CD14-positive monocyte (primary cell): ENCODE measurements around the gene ATXN7L1. TPM values are rescaled to one million over a fixed set of nuclear protein-coding genes. Genes with fewer than 3 reads are reported as not detected.
"Not testable (repeated sequence)": the region's sequence is repeated elsewhere in the genome, so short reads cannot be mapped to it uniquely, and the experiment has no call there.

Experiments used
- DNase-seq, 3 donors: peaks; one replicate each; pipeline ENCODE4 v3.0.0-alpha.2; 2011 to 2022
- H2AFZ ChIP-seq: 2 replicates; pipeline ENCODE4 v1.6.0; 2012; ENCODE audit warnings: mild to moderate bottlenecking, low read depth, low read length, inconsistent platforms; ENCODE audit not compliant: insufficient read depth, poor library complexity, severe bottlenecking
- H3K27ac ChIP-seq, 2 donors: 1 replicate in 1 of 2; 2 replicates in 1 of 2; pipeline ENCODE4 v1.5.1; 2012 to 2013; ENCODE audit warnings: low read length in 2 of 2, control low read depth in 1 of 2, inconsistent platforms in 1 of 2, low read depth in 1 of 2, mild to moderate bottlenecking in 1 of 2
- H3K27me3 ChIP-seq, 2 donors: one replicate each; pipeline versions ENCODE4 v1.6.0 to v1.6.1; 2011 to 2013; ENCODE audit warnings: low read length in 2 of 2; ENCODE audit not compliant: control insufficient read depth in 2 of 2, insufficient read depth in 2 of 2
- H3K36me3 ChIP-seq, 2 donors: replicated peaks in 1 of 2; 1 replicate in 1 of 2; 2 replicates in 1 of 2; pipeline versions ENCODE4 v1.5.1 to v1.6.1; 2012 to 2013; ENCODE audit warnings: low read length in 2 of 2, control low read depth in 1 of 2, inconsistent platforms in 1 of 2, mild to moderate bottlenecking in 1 of 2; ENCODE audit not compliant: insufficient read depth in 2 of 2, control insufficient read depth in 1 of 2
- H3K4me1 ChIP-seq, 2 donors: 1 replicate in 1 of 2; 2 replicates in 1 of 2; pipeline versions ENCODE4 v1.5.1 to v1.6.1; 2012 to 2013; ENCODE audit warnings: low read length in 2 of 2, control low read depth in 1 of 2, inconsistent platforms in 1 of 2, mild to moderate bottlenecking in 1 of 2, moderate library complexity in 1 of 2; ENCODE audit not compliant: insufficient read depth in 2 of 2, control insufficient read depth in 1 of 2
- H3K4me2 ChIP-seq: replicated peaks from 2 replicates; pipeline ENCODE3; 2012; ENCODE audit warnings: low read length, moderate library complexity, mild to moderate bottlenecking; ENCODE audit not compliant: poor library complexity, severe bottlenecking; ENCODE audit errors: extremely low read depth
- H3K4me3 ChIP-seq, 3 experiments: fragments of 200-600 bp in 1 of 3; sonication (generic) in 1 of 3; replicated peaks in 1 of 3; 1 replicate in 2 of 3; 2 replicates in 1 of 3; pipeline ENCODE4 v1.5.1; 2011 to 2013; ENCODE audit warnings: low read length in 3 of 3, mild to moderate bottlenecking in 3 of 3, control low read depth in 2 of 3, low read depth in 2 of 3, inconsistent platforms in 1 of 3, moderate library complexity in 1 of 3
- H3K79me2 ChIP-seq: 2 replicates; pipeline ENCODE4 v1.6.0; 2012; ENCODE audit warnings: mild to moderate bottlenecking, control low read depth, inconsistent platforms, low read length, moderate library complexity; ENCODE audit not compliant: insufficient read depth
- H3K9ac ChIP-seq: 2 replicates; pipeline ENCODE4 v1.6.0; 2017; ENCODE audit warnings: low read length, mild to moderate bottlenecking; ENCODE audit not compliant: insufficient read depth, poor library complexity, severe bottlenecking
- H3K9me3 ChIP-seq, 2 donors: replicated peaks in 1 of 2; 1 replicate in 1 of 2; 2 replicates in 1 of 2; pipeline versions ENCODE4 v1.5.1 to v1.6.1; 2012 to 2013; ENCODE audit warnings: low read length in 2 of 2, control low read depth in 1 of 2; ENCODE audit not compliant: control insufficient read depth in 1 of 2, insufficient read depth in 1 of 2
- H4K20me1 ChIP-seq: 2 replicates; pipeline ENCODE4 v1.6.0; 2012; ENCODE audit warnings: mild to moderate bottlenecking, low read length, control low read depth, moderate library complexity; ENCODE audit not compliant: insufficient read depth
- H3K27ac Mint-ChIP-seq, 7 donors: one replicate each; pipeline ENCODE4 v1.8.0; 2020; ENCODE audit warnings: mild to moderate bottlenecking in 7 of 7, mixed read lengths in 7 of 7, moderate library complexity in 6 of 7, inconsistent platforms in 2 of 7
- H3K27me3 Mint-ChIP-seq, 3 donors: one replicate each; pipeline ENCODE4 v1.8.0; 2021 to 2022; ENCODE audit warnings: low read depth in 3 of 3, mild to moderate bottlenecking in 3 of 3, mixed read lengths in 3 of 3, moderate library complexity in 3 of 3, inconsistent platforms in 1 of 3
- H3K36me3 Mint-ChIP-seq, 2 donors: one replicate each; pipeline ENCODE4 v1.8.0; 2020; ENCODE audit warnings: mixed read lengths in 2 of 2, inconsistent platforms in 1 of 2, mild to moderate bottlenecking in 1 of 2
- H3K4me1 Mint-ChIP-seq: one replicate; pipeline ENCODE4 v1.8.0; 2020; ENCODE audit warnings: mild to moderate bottlenecking, mixed read lengths
- H3K4me3 Mint-ChIP-seq, 2 donors: one replicate each; pipeline ENCODE4 v1.8.0; 2020; ENCODE audit warnings: mild to moderate bottlenecking in 2 of 2, mixed read lengths in 2 of 2, moderate library complexity in 1 of 2
- H3K9me3 Mint-ChIP-seq, 7 donors: one replicate each; pipeline ENCODE4 v1.8.0; 2020 to 2022; ENCODE audit warnings: mixed read lengths in 7 of 7, mild to moderate bottlenecking in 6 of 7, moderate library complexity in 6 of 7, inconsistent platforms in 2 of 7
- WGBS: methylation state at CpG from one replicate; pipeline ENCODE4 v1.1.5; 2013; ENCODE audit warnings: missing lambda C conversion rate; ENCODE audit not compliant: insufficient coverage; 5-methylcytosine and 5-hydroxymethylcytosine counted together
- intact Hi-C, 2 donors: fragments of 100-400 bp; cut with micrococcal nuclease; formaldehyde crosslinking; loops; one replicate each; pipeline versions ENCODE4 v1.15.0 to v1.15.1; 2023
- polyA plus RNA-seq, 3 donors: library from polyadenylated mRNA; depleted of rRNA in 1 of 3; unstranded in 2 of 3; stranded (reverse) in 1 of 3; fragments of 300-500 nt in 2 of 3; fragments of >200 nt in 1 of 3; fragmentation: Illumina TruSeq in 2 of 3; gene quantifications; 1 replicate in 2 of 3; 2 replicates in 1 of 3; pipeline ENCODE4 v1.2.3, GENCODE V29; 2012 to 2021
- TF ChIP-seq, protein P1 (sequence below): fragments of 200-600 bp; IDR thresholded peaks from one replicate; pipeline ENCODE4 v1.8.0; 2022; ENCODE audit warnings: antibody characterized with exemption, mild to moderate bottlenecking

ATXN7L1 gene
- polyA plus RNA-seq, 3 donors: 4.5 to 12.2 (median 11.2) TPM

- Histone ChIP-seq H3K9ac (no peak overlapping the region), H3K4me3 (no peak overlapping the region), H2AFZ (no peak overlapping the region), H3K9me3 (no peaks in the 10 kb centered on the region), H4K20me1 (peaks cover 26% of the 10 kb centered on the region), H3K36me3 (no peaks in the 10 kb centered on the region), H3K4me2 (no peak overlapping the region), H3K4me1 (no peaks in the 10 kb centered on the region), H3K27ac (no peak overlapping the region), H3K27me3 (no peaks in the 10 kb centered on the region), H3K79me2 (no peaks in the 10 kb centered on the region)
- Mint-ChIP-seq H3K4me3 (no peak overlapping the region), H3K4me1 (peaks cover 8% of the 10 kb centered on the region), H3K27ac (peak overlapping the region in 2 of 7 donors; percentile 14 to 37), H3K9me3 (peaks cover 0 to 5% (median 0%) of the 10 kb centered on the region in 7 donors), H3K27me3 (no peaks in the 10 kb centered on the region), H3K36me3 (peaks cover 10 to 20% of the 10 kb centered on the region in 2 donors)
- no CpG with 5 or more reads among the region's 6 CpGs for WGBS
- DNase-seq: no peak
- intact Hi-C loops: no loop called here
- TF ChIP-seq, protein P1, sequence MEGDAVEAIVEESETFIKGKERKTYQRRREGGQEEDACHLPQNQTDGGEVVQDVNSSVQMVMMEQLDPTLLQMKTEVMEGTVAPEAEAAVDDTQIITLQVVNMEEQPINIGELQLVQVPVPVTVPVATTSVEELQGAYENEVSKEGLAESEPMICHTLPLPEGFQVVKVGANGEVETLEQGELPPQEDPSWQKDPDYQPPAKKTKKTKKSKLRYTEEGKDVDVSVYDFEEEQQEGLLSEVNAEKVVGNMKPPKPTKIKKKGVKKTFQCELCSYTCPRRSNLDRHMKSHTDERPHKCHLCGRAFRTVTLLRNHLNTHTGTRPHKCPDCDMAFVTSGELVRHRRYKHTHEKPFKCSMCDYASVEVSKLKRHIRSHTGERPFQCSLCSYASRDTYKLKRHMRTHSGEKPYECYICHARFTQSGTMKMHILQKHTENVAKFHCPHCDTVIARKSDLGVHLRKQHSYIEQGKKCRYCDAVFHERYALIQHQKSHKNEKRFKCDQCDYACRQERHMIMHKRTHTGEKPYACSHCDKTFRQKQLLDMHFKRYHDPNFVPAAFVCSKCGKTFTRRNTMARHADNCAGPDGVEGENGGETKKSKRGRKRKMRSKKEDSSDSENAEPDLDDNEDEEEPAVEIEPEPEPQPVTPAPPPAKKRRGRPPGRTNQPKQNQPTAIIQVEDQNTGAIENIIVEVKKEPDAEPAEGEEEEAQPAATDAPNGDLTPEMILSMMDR: no peak
Observed at GRCh38 chr7:105849122-105849855, 27.1 kb downstream of the ATXN7L1 start.

DNA sequence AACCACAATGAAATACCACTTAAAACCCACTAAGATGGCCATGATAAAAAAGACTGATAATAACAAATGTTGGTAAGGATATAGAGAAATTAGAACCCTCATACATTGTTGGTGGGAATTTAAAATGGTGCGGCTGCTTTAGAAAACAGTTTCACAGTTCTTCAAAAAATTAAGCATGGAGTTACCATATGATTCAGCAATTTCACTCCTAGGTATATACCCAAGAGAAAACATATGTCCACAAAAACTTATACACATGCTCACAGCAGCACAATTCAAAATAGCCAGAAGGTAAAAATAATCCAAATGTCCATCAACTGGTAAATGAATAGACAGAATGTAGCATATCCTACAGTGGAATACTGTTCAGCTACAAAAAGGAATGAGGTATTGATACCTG is 30.0 kb downstream of the ATXN7L1 start:
- Histone ChIP-seq H3K27ac (no peak overlapping the region), H3K4me2 (no peak overlapping the region), H3K79me2 (no peaks in the 10 kb centered on the region), H3K9ac (no peak overlapping the region), H2AFZ (no peak overlapping the region), H3K4me1 (no peaks in the 10 kb centered on the region), H3K36me3 (no peaks in the 10 kb centered on the region), H4K20me1 (peaks cover 31% of the 10 kb centered on the region), H3K4me3 (no peak overlapping the region), H3K27me3 (no peaks in the 10 kb centered on the region), H3K9me3 (no peaks in the 10 kb centered on the region)
- no peak overlapping the region for H3K27ac Mint-ChIP-seq
- intact Hi-C loops: no loop called here
- 100% methylated on average over 1 of the region's 1 CpG for WGBS
- no peak for DNase-seq
- peaks cover 4 to 17% of the 10 kb centered on the region in 2 donors for H3K36me3 Mint-ChIP-seq
- H3K4me1 Mint-ChIP-seq: peaks cover 18% of the 10 kb centered on the region
- TF ChIP-seq, protein P1: no peak
- no peak overlapping the region for H3K4me3 Mint-ChIP-seq
- H3K27me3 Mint-ChIP-seq: peaks cover 0 to 2% (median 2%) of the 10 kb centered on the region in 3 donors
- H3K9me3 Mint-ChIP-seq: peaks cover 0 to 5% (median 0%) of the 10 kb centered on the region in 7 donors

GRCh38 chr7:105844681-105845080 is 31.7 kb downstream of the ATXN7L1 start:
- H3K4me3 ChIP-seq, H3K4me1 ChIP-seq, intact Hi-C loops, H3K4me2 ChIP-seq, H3K9me3 ChIP-seq, H3K27me3 ChIP-seq, H3K9me3 Mint-ChIP-seq, H3K79me2 ChIP-seq, H3K9ac ChIP-seq, H3K27ac ChIP-seq, DNase-seq, H3K36me3 ChIP-seq, H3K27me3 Mint-ChIP-seq, H3K4me3 Mint-ChIP-seq, H2AFZ ChIP-seq: not testable (repeated sequence)
- Mint-ChIP-seq H3K27ac (peak overlapping the region in 1 of 7 donors; percentile 31), H3K4me1 (peaks cover 17% of the 10 kb centered on the region), H3K36me3 (peaks cover 12 to 21% of the 10 kb centered on the region in 2 donors)
- WGBS: no CpG with 5 or more reads among the region's 5 CpGs
- peaks cover 25% of the 10 kb centered on the region for H4K20me1 ChIP-seq
